ENCODE data around the gene PAQR6.
A peak's percentile ranks its signal among the peaks of the same experiment; 100 is the strongest.

Gene PAQR6

DNA sequence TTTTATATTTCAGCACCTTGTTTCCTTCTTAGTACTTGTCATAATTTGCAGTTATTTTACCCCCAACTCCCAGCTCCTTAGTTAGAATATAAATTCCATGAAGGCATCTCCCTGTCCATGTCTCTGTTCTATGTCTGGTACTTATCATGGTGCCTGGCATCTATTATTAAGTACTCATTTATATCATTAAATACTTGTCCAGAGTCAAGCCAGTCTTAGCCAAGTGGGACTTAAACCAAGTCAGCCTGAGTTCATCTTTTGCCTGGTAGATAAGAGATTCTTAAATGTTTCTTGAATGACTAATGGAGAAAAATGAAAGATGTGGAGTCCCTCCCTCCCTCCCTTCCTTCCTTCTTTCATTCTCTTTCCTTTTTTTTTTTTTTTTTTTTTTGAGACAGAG lies 44.5 kb downstream of the PAQR6 start:
- H3K4me3 ChIP-seq (replicated peaks; ENCODE audit: low read depth, low read length) = no peak overlapping the region
- TF ChIP-seq, protein P1, sequence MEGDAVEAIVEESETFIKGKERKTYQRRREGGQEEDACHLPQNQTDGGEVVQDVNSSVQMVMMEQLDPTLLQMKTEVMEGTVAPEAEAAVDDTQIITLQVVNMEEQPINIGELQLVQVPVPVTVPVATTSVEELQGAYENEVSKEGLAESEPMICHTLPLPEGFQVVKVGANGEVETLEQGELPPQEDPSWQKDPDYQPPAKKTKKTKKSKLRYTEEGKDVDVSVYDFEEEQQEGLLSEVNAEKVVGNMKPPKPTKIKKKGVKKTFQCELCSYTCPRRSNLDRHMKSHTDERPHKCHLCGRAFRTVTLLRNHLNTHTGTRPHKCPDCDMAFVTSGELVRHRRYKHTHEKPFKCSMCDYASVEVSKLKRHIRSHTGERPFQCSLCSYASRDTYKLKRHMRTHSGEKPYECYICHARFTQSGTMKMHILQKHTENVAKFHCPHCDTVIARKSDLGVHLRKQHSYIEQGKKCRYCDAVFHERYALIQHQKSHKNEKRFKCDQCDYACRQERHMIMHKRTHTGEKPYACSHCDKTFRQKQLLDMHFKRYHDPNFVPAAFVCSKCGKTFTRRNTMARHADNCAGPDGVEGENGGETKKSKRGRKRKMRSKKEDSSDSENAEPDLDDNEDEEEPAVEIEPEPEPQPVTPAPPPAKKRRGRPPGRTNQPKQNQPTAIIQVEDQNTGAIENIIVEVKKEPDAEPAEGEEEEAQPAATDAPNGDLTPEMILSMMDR (IDR thresholded peaks at IDR 0.05; ENCODE audit: low read depth, low read length, missing control alignments) = no peak
- no peak for DNase-seq (ENCODE audit: extremely low read depth, low read depth)

DNA sequence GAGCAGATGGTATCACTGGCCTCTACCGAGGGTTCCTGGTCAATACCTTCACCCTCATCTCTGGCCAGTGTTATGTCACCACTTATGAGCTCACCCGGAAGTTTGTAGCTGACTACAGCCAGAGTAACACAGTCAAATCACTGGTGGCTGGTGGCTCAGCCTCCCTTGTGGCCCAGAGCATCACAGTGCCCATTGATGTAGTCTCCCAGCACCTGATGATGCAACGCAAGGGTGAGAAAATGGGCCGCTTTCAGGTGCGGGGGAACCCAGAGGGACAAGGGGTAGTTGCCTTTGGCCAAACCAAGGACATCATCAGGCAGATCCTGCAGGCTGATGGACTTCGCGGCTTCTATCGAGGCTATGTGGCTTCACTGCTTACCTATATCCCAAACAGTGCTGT lies 47.8 kb downstream of the PAQR6 start:
- TF ChIP-seq, protein P1 (IDR thresholded peaks at IDR 0.05; ENCODE audit: low read depth, low read length, missing control alignments) = no peak
- no peak overlapping the region for H3K4me3 ChIP-seq (replicated peaks; ENCODE audit: low read depth, low read length)
- DNase-seq (ENCODE audit: extremely low read depth, low read depth) = no peak

DNA sequence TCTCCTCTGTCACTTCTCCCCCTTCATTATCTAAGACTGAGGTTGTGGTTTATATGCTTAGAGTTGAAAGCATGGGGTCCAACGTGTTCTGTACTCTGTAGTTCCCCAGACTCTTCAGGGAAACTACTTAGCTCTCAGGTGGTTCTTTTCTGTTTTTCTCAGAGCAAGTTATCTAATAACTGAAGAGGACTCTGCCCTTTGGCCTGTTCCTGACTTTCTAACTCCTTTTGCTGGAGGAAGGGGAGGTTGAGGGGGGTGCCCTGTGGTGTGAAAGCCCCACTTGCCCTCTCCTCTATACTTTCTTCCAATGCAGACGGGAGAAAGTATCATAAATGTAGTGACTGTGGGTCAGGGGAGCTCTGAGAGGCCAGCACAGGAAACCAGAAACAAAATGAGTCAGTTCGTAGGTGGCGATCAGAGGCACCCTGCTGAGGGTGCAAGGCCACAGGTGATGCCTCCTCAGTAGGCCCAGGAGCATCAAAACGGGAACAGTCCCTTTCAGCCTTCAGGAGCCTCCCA lies 49.0 kb downstream of the PAQR6 start:
- H3K4me3 ChIP-seq (replicated peaks; ENCODE audit: low read depth, low read length) = no peak overlapping the region
- DNase-seq (ENCODE audit: extremely low read depth, low read depth) = no peak
- TF ChIP-seq, protein P1 (IDR thresholded peaks at IDR 0.05; ENCODE audit: low read depth, low read length, missing control alignments) = no peak

DNA sequence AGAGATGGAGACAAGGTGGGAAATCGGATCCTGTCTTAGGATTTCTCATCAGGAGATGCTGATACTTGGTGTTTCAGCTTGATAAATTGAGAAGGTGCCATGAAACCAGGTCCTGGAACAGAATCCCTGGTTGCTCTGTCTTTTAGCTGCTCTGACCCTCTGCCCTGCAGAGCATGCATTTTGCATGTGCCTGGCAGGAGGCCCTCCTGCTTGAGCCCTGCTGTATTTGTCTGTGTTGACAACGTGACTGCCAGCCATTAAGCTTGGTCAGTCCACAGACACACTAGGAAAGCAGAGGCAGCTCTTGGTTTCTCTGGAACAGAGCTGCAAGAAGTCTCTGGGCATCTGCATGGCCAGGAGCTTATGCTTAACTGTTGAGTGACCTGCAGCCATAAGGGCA lies 51.4 kb downstream of the PAQR6 start:
- H3K4me3 ChIP-seq (replicated peaks; ENCODE audit: low read depth, low read length) = no peak overlapping the region
- DNase-seq (ENCODE audit: extremely low read depth, low read depth) = no peak
- TF ChIP-seq, protein P1 (IDR thresholded peaks at IDR 0.05; ENCODE audit: low read depth, low read length, missing control alignments) = no peak

DNA sequence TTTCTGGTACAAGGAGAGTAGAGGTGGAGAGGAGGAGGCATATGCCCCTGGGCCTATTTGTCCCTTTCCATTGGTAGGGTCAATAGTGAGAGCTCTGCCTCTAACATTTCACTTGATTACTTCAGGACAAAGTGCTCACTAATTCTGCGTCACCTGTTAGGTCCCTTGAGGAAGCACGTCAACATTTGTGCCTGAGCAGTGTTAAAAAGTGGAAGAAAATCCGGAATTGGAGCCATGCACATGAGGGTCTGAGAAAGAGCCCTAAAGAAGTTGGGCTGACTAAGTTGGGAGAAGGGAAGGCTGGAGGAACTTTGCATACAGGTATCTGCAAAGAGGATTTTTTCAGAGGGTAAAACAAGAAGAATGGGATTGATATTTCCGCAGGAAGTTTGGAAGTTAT lies 52.0 kb downstream of the PAQR6 start:
- TF ChIP-seq, protein P1 (IDR thresholded peaks at IDR 0.05; ENCODE audit: low read depth, low read length, missing control alignments) = no peak
- no peak overlapping the region for H3K4me3 ChIP-seq (replicated peaks; ENCODE audit: low read depth, low read length)
- no peak for DNase-seq (ENCODE audit: extremely low read depth, low read depth)

DNA sequence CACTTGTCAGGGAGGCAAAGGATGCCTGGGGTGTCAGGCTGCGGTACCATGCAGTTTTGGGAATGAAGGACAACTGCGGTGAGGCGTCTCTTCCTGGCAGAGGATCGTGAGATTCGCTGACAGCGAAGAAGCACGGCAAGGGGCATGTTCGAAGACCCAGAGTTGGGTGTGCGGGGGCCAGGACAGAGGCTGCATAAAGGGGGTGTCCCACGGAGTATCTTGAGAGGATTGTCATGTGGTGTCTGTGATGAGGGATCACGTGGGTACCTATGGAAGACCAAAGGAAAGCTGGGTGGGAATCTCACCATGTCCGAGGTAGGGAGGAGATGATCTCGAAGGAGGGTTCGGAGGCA lies 53.6 kb downstream of the PAQR6 start:
- no peak for DNase-seq (ENCODE audit: extremely low read depth, low read depth)
- H3K4me3 ChIP-seq (replicated peaks; ENCODE audit: low read depth, low read length) = peak overlapping the region; percentile 100
- TF ChIP-seq, protein P1 (IDR thresholded peaks at IDR 0.05; ENCODE audit: low read depth, low read length, missing control alignments) = no peak
